Measurements from ENCODE around the gene ME3. TPM values are rescaled to one million over a fixed set of nuclear protein-coding genes. Genes with fewer than 3 reads are reported as not detected.

Gene ME3
- total RNA-seq, 5 donors from 2014 or later (not counting 1 experiment from before 2014, with no cell fraction given), result 2.2 to 5.0 (median 4.3) TPM

DNA sequence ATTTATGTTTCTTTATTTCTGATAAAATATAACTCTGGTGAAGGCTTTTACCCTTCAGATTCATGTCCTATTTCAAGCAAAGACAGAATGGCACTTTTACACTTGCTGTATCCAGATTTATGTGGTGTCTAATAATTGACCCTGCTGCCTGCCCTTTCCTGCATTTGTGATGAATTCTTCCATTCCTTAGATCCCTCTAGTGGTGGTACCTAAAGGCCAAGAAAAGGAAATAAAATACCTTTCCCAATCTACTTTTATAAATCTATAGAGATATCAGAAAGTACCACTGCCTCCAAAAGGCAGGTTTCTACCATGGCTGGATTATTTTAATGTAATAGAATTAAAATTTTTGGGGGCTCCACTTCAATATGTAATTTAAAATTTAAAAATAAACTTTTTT, 263.6 kb downstream of the ME3 start:
- POLR2A ChIA-PET, result interaction anchor here in 1 of 2 donors (0.6 kb wide), 1 partner anchor 576 kb away, joined by 3 read pairs; no protein-coding TSS in a partner anchor
- H3K36me3 Mint-ChIP-seq, result peaks cover 2% of the 10 kb centered on the region
- DNase-seq (no peak), ATAC-seq (replicated peaks in 1 of 4) (no peak)
- H3K27me3 Mint-ChIP-seq, result no peaks in the 10 kb centered on the region
- no peak overlapping the region for H3K27ac Mint-ChIP-seq
- H3K27ac ChIP-seq (ENCODE audit: low read length), result no peak overlapping the region
- H3K4me3 ChIP-seq (ENCODE audit: control insufficient read depth in 1 of 2, extremely low read depth in 1 of 2, low read length in 1 of 2), result no peak overlapping the region
- peaks cover 0 to 3% of the 10 kb centered on the region in 2 donors for H3K36me3 ChIP-seq (ENCODE audit: control insufficient read depth in 2 of 2, extremely low read depth in 1 of 2, insufficient read depth in 1 of 2, low read length in 1 of 2)
- no peak overlapping the region for H3K4me3 Mint-ChIP-seq
- no peaks in the 10 kb centered on the region for H3K4me1 Mint-ChIP-seq
- no peaks in the 10 kb centered on the region for H3K27me3 ChIP-seq (replicated peaks in 1 of 2; ENCODE audit: control insufficient read depth in 2 of 2, extremely low read depth in 1 of 2, insufficient read depth in 2 of 2, low read length in 1 of 2)
- CTCF ChIA-PET, result no interaction called here
- no peaks in the 10 kb centered on the region for H3K9me3 ChIP-seq
- H3K9me3 Mint-ChIP-seq, result no peaks in the 10 kb centered on the region
- no peaks in the 10 kb centered on the region for H3K4me1 ChIP-seq (ENCODE audit: control insufficient read depth in 1 of 2, extremely low read depth in 1 of 2, insufficient read depth in 2 of 2, low read length in 2 of 2)

DNA sequence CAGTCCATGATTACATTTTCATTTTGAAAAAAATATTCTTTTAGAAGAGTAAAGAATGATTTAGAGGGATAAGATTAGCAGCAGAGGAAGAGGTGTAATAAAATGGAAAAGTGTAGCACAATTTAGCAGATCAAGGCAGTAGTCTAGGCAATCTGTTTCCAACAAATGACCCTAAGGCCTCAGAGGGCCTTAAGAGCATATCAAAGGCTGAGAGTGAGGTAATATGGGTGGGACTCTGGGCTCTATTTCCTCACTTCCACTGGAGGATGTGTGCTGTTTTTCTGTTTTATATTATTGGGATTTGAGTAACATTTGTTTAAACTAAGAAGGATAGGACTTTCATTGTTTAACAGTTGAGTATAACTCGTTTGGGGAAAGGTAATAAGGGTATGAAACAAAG, 269.0 kb downstream of the ME3 start:
- ATAC-seq (replicated peaks in 1 of 4) (no peak), DNase-seq (no peak)
- Histone ChIP-seq H3K36me3 (ENCODE audit: control insufficient read depth in 2 of 2, extremely low read depth in 1 of 2, insufficient read depth in 1 of 2, low read length in 1 of 2) (no peaks in the 10 kb centered on the region), H3K27me3 (replicated peaks in 1 of 2; ENCODE audit: control insufficient read depth in 2 of 2, extremely low read depth in 1 of 2, insufficient read depth in 2 of 2, low read length in 1 of 2) (no peaks in the 10 kb centered on the region), H3K9me3 (no peaks in the 10 kb centered on the region), H3K4me3 (ENCODE audit: control insufficient read depth in 1 of 2, extremely low read depth in 1 of 2, low read length in 1 of 2) (no peak overlapping the region), H3K4me1 (ENCODE audit: control insufficient read depth in 1 of 2, extremely low read depth in 1 of 2, insufficient read depth in 2 of 2, low read length in 2 of 2) (no peaks in the 10 kb centered on the region), H3K27ac (ENCODE audit: low read length) (no peak overlapping the region)
- ChIA-PET CTCF (no interaction called here), POLR2A (no interaction called here)
- Mint-ChIP-seq H3K4me3 (no peak overlapping the region), H3K36me3 (peaks cover 3% of the 10 kb centered on the region), H3K4me1 (no peaks in the 10 kb centered on the region), H3K9me3 (no peaks in the 10 kb centered on the region), H3K27ac (no peak overlapping the region), H3K27me3 (no peaks in the 10 kb centered on the region)
- WGBS (ENCODE audit: insufficient coverage), result 100% methylated on average over 1 of the region's 1 CpG

DNA sequence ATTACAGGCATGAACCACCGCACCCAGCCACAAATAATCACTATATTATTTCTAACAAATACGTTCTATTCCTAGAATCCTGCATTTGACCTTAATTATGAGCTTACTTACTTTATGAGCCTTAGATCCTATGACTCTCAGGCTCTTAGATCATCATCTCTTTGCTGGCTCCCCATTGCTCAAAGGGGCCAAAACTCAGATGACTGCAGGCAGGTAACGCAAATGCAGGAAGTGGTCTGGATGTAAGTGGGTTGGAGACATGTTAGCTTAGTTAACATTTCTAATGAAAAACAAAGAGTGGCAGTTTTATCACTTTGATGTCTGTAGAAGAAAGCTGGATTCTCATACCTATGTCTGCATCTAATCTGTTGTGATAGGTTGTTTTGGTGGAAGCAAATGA, 274.3 kb downstream of the ME3 start:
- Histone ChIP-seq H3K27ac (ENCODE audit: low read length) (no peak overlapping the region), H3K27me3 (replicated peaks in 1 of 2; ENCODE audit: control insufficient read depth in 2 of 2, extremely low read depth in 1 of 2, insufficient read depth in 2 of 2, low read length in 1 of 2) (no peaks in the 10 kb centered on the region), H3K9me3 (no peaks in the 10 kb centered on the region), H3K4me3 (ENCODE audit: control insufficient read depth in 1 of 2, extremely low read depth in 1 of 2, low read length in 1 of 2) (no peak overlapping the region), H3K36me3 (ENCODE audit: control insufficient read depth in 2 of 2, extremely low read depth in 1 of 2, insufficient read depth in 1 of 2, low read length in 1 of 2) (no peaks in the 10 kb centered on the region), H3K4me1 (ENCODE audit: control insufficient read depth in 1 of 2, extremely low read depth in 1 of 2, insufficient read depth in 2 of 2, low read length in 2 of 2) (no peaks in the 10 kb centered on the region)
- POLR2A ChIA-PET, result no interaction called here
- H3K4me1 Mint-ChIP-seq, result peaks cover 0 to 2% (median 0%) of the 10 kb centered on the region in 3 donors
- DNase-seq, result no peak
- no peak for ATAC-seq (replicated peaks in 1 of 4)
- no peaks in the 10 kb centered on the region for H3K27me3 Mint-ChIP-seq
- H3K4me3 Mint-ChIP-seq, result no peak overlapping the region
- no peak overlapping the region for H3K27ac Mint-ChIP-seq
- CTCF ChIA-PET, result no interaction called here
- H3K9me3 Mint-ChIP-seq, result no peaks in the 10 kb centered on the region
- peaks cover 3% of the 10 kb centered on the region for H3K36me3 Mint-ChIP-seq
- 100% methylated on average over 1 of the region's 3 CpGs for WGBS (ENCODE audit: insufficient coverage)

DNA sequence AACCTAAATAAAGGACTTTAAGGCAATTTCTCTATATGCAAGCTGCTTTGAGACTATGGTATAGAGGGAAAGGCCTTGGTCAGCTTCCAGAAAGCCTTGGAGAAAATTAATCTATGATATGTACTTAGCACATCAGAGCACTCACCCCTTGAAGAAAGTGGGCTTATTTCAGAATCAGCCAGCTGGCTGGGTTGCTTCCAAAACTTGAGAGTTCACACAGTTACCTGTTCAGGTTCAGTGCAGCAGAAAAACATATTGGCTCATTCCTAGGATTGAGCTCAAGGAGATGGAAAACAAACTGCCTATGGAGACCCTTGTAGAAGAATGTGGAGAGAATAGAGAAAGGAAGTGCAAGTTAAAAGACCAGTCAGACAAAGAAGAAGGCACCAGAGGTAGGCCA, 275.1 kb downstream of the ME3 start:
- H3K27me3 ChIP-seq (replicated peaks in 1 of 2; ENCODE audit: control insufficient read depth in 2 of 2, extremely low read depth in 1 of 2, insufficient read depth in 2 of 2, low read length in 1 of 2), result no peaks in the 10 kb centered on the region
- Mint-ChIP-seq H3K27me3 (no peaks in the 10 kb centered on the region), H3K36me3 (peaks cover 3% of the 10 kb centered on the region), H3K4me1 (peaks cover 0 to 2% (median 0%) of the 10 kb centered on the region in 3 donors), H3K27ac (no peak overlapping the region), H3K9me3 (no peaks in the 10 kb centered on the region), H3K4me3 (no peak overlapping the region)
- H3K9me3 ChIP-seq, result no peaks in the 10 kb centered on the region
- ChIA-PET POLR2A (no interaction called here), CTCF (no interaction called here)
- no peak overlapping the region for H3K27ac ChIP-seq (ENCODE audit: low read length)
- H3K4me1 ChIP-seq (ENCODE audit: control insufficient read depth in 1 of 2, extremely low read depth in 1 of 2, insufficient read depth in 2 of 2, low read length in 2 of 2), result no peaks in the 10 kb centered on the region
- no peak overlapping the region for H3K4me3 ChIP-seq (ENCODE audit: control insufficient read depth in 1 of 2, extremely low read depth in 1 of 2, low read length in 1 of 2)
- ATAC-seq (replicated peaks in 1 of 4), result no peak
- no peaks in the 10 kb centered on the region for H3K36me3 ChIP-seq (ENCODE audit: control insufficient read depth in 2 of 2, extremely low read depth in 1 of 2, insufficient read depth in 1 of 2, low read length in 1 of 2)
- DNase-seq, result no peak

DNA sequence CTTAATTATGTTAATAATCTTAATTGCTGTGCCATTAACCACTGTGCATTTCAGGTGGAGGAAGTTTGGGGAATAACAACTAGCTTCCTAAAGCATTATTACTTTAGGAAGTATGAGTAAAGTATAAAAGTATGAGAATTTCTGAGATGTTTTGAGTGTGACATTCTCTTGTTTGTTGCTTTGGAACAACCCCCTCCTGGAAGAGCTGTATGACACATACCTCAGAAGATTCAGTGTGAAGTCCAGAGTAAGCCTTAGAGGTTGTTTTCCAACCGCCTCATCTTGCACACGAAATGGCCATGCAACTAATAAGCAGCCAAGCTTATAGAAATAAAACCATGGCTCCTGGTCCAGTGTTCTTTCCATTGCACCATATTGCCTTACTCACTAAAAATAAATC, 276.0 kb downstream of the ME3 start:
- H3K4me3 Mint-ChIP-seq, result no peak overlapping the region
- WGBS (ENCODE audit: insufficient coverage), result no CpG with 5 or more reads among the region's 2 CpGs
- DNase-seq (no peak), ATAC-seq (replicated peaks in 1 of 4) (no peak)
- H3K4me1 Mint-ChIP-seq, result peaks cover 0 to 2% (median 0%) of the 10 kb centered on the region in 3 donors
- POLR2A ChIA-PET, result no interaction called here
- Histone ChIP-seq H3K4me3 (ENCODE audit: control insufficient read depth in 1 of 2, extremely low read depth in 1 of 2, low read length in 1 of 2) (no peak overlapping the region), H3K36me3 (ENCODE audit: control insufficient read depth in 2 of 2, extremely low read depth in 1 of 2, insufficient read depth in 1 of 2, low read length in 1 of 2) (no peaks in the 10 kb centered on the region), H3K4me1 (ENCODE audit: control insufficient read depth in 1 of 2, extremely low read depth in 1 of 2, insufficient read depth in 2 of 2, low read length in 2 of 2) (no peaks in the 10 kb centered on the region), H3K27ac (ENCODE audit: low read length) (no peak overlapping the region), H3K27me3 (replicated peaks in 1 of 2; ENCODE audit: control insufficient read depth in 2 of 2, extremely low read depth in 1 of 2, insufficient read depth in 2 of 2, low read length in 1 of 2) (no peaks in the 10 kb centered on the region), H3K9me3 (no peaks in the 10 kb centered on the region)
- H3K27me3 Mint-ChIP-seq, result no peaks in the 10 kb centered on the region
- no peak overlapping the region for H3K27ac Mint-ChIP-seq
- H3K36me3 Mint-ChIP-seq, result peaks cover under 1% of the 10 kb centered on the region
- CTCF ChIA-PET, result no interaction called here
- no peaks in the 10 kb centered on the region for H3K9me3 Mint-ChIP-seq

DNA sequence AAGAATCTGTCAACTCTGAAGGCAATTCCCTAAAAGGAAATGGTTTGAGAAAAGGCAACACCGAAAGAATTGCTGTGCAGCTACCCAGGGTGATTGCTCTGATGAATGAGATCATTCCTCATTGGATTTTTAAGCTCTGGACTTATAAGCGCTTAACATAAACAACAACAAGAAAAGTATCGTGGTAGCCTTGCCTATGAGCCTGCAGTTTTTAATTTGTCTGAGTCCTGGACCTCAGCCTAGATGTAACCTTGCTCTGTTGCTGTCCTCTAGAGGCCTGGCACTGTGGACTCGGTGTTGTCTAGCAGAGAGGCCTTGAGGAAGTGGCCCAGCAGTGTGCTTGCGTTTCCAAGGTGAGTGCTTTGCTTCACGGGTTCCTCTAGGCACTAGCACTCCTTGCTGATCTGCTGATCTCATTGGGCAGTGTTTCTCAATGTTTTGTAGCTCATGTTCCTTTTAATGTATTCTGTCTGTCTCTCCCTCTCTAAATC, 277.3 kb downstream of the ME3 start:
- H3K27ac ChIP-seq (ENCODE audit: low read length), result no peak overlapping the region
- Mint-ChIP-seq H3K4me3 (no peak overlapping the region), H3K4me1 (peaks cover 0 to 2% (median 0%) of the 10 kb centered on the region in 3 donors), H3K36me3 (no peaks in the 10 kb centered on the region), H3K27me3 (no peaks in the 10 kb centered on the region), H3K27ac (no peak overlapping the region), H3K9me3 (no peaks in the 10 kb centered on the region)
- POLR2A ChIA-PET, result no interaction called here
- DNase-seq (no peak), ATAC-seq (replicated peaks in 1 of 4) (no peak)
- no peaks in the 10 kb centered on the region for H3K9me3 ChIP-seq
- CTCF ChIA-PET, result no interaction called here
- no peaks in the 10 kb centered on the region for H3K36me3 ChIP-seq (ENCODE audit: control insufficient read depth in 2 of 2, extremely low read depth in 1 of 2, insufficient read depth in 1 of 2, low read length in 1 of 2)
- H3K4me3 ChIP-seq (ENCODE audit: control insufficient read depth in 1 of 2, extremely low read depth in 1 of 2, low read length in 1 of 2), result no peak overlapping the region
- WGBS (ENCODE audit: insufficient coverage), result 70% methylated on average over 4 of the region's 6 CpGs
- H3K27me3 ChIP-seq (replicated peaks in 1 of 2; ENCODE audit: control insufficient read depth in 2 of 2, extremely low read depth in 1 of 2, insufficient read depth in 2 of 2, low read length in 1 of 2), result no peaks in the 10 kb centered on the region
- H3K4me1 ChIP-seq (ENCODE audit: control insufficient read depth in 1 of 2, extremely low read depth in 1 of 2, insufficient read depth in 2 of 2, low read length in 2 of 2), result no peaks in the 10 kb centered on the region

Data from T-cell (primary cell).